Smooth muscle cell of bladder (primary cell): ENCODE measurements around the gene MEOX2. TPM values are rescaled to one million over a fixed set of nuclear protein-coding genes. Genes with fewer than 3 reads are reported as not detected.

Source experiments
- total RNA-seq: library from RNA; depleted of rRNA; stranded (reverse); fragments of >200 nt; gene quantifications from 2 replicates; pipeline ENCODE4 v1.2.3, GENCODE V29; 2014

The MEOX2 gene
- 0.14 and 0.37 TPM in 2 replicates for total RNA-seq

DNA sequence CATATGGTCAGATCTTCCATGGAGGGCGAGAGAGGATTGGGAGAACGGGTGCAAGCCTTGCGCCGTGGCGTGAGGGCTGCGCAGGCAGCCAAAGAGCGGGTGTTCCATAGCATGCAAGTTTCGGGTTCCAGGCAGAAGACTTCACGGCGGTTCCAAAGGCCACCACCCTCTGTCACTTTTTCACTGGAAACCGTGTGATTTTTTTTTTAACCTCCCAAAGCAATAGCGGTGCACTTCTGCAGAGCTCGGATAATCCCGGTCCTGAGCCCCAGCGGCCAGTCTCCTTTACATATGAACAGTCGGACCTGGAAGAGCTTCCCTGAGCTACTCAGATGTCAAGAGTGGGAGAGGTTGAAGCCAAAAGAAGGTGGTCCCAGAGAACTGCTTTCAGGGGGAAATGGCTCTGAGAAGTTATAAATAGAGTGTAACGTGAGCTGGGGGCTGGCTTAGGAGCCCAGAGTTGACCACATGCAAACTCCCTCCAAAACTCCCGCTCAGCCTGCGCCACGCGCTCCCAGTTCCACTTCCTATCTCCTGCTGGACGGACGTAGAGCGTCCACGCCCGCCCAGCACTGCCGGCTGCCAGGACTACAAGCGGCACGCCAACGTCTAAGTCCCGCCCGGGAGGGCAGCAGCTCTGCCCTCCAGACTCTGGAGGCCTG is at the start of gene MEOX2:
Gene MEOX2 (minus strand): TSS at position 389 of the 662 bp plus-strand sequence. CDS start 281 bp downstream, at position 108.

DNA sequence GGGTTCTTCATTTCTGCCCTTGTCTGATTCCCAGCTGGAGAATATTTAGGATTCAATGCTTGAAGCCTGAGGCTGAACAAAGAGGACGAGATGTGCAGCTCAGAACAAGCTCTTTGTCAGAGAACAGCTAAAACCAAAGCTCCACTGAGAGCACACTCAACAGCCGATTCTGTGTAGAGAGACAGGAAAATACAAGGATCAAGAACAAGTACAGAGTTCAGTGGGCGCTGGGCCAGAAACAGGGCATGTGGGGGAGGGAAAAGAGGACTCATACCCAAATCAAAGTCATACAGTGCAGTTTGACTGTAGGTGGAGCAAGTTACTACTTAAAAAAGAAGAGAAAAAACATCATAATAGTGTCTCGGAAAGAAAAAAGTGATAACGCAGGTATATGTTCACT is 124.6 kb downstream of the MEOX2 start, which contains the start of gene AGMO:
Gene AGMO (minus strand): TSS at position 181 of the 400 bp plus-strand sequence.

Other genes with a start within 250 kb of the MEOX2 start
- under 0.01 and 0.18 TPM in 2 replicates for gene AGMO, start 124.7 kb downstream of the MEOX2 start, total RNA-seq